Prostate gland (tissue), 2 donors: ENCODE measurements around the gene ANKRD44.

Source experiments
- CTCF ChIP-seq, 4 experiments: fragments of 200-600 bp in 2 of 4; fragments of 450-650 bp in 2 of 4; sonication (generic) in 2 of 4; IDR thresholded peaks; 1 replicate in 3 of 4; 2 replicates in 1 of 4; pipeline ENCODE4 v1.5.1; 2016 to 2019; ENCODE audit warnings: antibody characterized with exemption in 4 of 4, mild to moderate bottlenecking in 2 of 4, moderate library complexity in 2 of 4
- POLR2A ChIP-seq: fragments of 450-650 bp; IDR thresholded peaks from one replicate; pipeline ENCODE4 v1.6.1; 2016; ENCODE audit warnings: antibody characterized with exemption, mild to moderate bottlenecking

- no peak for TF ChIP-seq CTCF (IDR thresholded peaks at IDR 0.05)
- no peak for TF ChIP-seq POLR2A
Observed at GRCh38 chr2:196957881-196958525, 352.6 kb downstream of the ANKRD44 start.
